ENCODE measurements around the gene NTM.

Gene NTM

DNA sequence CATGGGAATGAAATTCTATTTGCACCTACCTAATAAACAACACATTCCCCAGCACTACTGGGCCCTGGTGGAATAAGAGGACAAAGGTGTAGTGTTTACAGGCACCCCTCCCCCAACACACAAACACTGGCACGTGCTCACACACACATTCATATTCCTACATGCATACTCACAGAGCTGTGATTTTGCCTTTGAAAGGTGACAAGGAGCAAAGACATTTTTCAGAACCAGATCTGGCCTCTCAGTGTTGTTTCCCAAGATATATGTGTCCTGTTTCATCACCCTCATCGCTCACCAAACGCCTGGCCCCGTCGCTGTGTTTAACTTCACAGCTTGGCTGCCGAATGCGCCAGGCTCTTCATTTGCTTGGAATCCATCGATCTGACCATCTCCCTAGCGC is 292.6 kb downstream of the NTM start:
- peaks cover 7% of the 10 kb centered on the region for H3K27me3 ChIP-seq (ENCODE audit: insufficient read depth, poor library complexity, severe bottlenecking)
- no peak overlapping the region for H3K27ac ChIP-seq (replicated peaks)
- no peak overlapping the region for H3K4me3 ChIP-seq (replicated peaks; ENCODE audit: insufficient read depth, low read length)
- no peak for DNase-seq (ENCODE audit: low read depth in 1 of 2, low spot score in 1 of 2)
- no peak for TF ChIP-seq SPI1 (IDR thresholded peaks at IDR 0.05; ENCODE audit: borderline replicate concordance, low read depth)
- TF ChIP-seq POLR2AphosphoS5 (IDR thresholded peaks at IDR 0.05; ENCODE audit: low read depth) = no peak
- no peak for TF ChIP-seq GABPA (IDR thresholded peaks at IDR 0.05; ENCODE audit: low read depth)
- TF ChIP-seq REST (IDR thresholded peaks at IDR 0.05; ENCODE audit: insufficient replicate concordance, low read depth) = no peak
- TF ChIP-seq, protein P1, sequence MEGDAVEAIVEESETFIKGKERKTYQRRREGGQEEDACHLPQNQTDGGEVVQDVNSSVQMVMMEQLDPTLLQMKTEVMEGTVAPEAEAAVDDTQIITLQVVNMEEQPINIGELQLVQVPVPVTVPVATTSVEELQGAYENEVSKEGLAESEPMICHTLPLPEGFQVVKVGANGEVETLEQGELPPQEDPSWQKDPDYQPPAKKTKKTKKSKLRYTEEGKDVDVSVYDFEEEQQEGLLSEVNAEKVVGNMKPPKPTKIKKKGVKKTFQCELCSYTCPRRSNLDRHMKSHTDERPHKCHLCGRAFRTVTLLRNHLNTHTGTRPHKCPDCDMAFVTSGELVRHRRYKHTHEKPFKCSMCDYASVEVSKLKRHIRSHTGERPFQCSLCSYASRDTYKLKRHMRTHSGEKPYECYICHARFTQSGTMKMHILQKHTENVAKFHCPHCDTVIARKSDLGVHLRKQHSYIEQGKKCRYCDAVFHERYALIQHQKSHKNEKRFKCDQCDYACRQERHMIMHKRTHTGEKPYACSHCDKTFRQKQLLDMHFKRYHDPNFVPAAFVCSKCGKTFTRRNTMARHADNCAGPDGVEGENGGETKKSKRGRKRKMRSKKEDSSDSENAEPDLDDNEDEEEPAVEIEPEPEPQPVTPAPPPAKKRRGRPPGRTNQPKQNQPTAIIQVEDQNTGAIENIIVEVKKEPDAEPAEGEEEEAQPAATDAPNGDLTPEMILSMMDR (IDR thresholded peaks at IDR 0.05; ENCODE audit: insufficient read depth, low read length) = no peak

- DNase-seq (ENCODE audit: low read depth in 1 of 2, low spot score in 1 of 2) = no peak
- Histone ChIP-seq H3K27ac (replicated peaks) (no peak overlapping the region), H3K4me3 (replicated peaks; ENCODE audit: insufficient read depth, low read length) (no peak overlapping the region), H3K27me3 (ENCODE audit: insufficient read depth, poor library complexity, severe bottlenecking) (peaks cover 7% of the 10 kb centered on the region)
- TF ChIP-seq GABPA (IDR thresholded peaks at IDR 0.05; ENCODE audit: low read depth) = no peak
- TF ChIP-seq, protein P1 (IDR thresholded peaks at IDR 0.05; ENCODE audit: insufficient read depth, low read length) = no peak
- no peak for TF ChIP-seq SPI1 (IDR thresholded peaks at IDR 0.05; ENCODE audit: borderline replicate concordance, low read depth)
- TF ChIP-seq POLR2AphosphoS5 (IDR thresholded peaks at IDR 0.05; ENCODE audit: low read depth) = no peak
- TF ChIP-seq REST (IDR thresholded peaks at IDR 0.05; ENCODE audit: insufficient replicate concordance, low read depth) = no peak
These were observed 293.2 kb downstream of the NTM start for GRCh38 chr11:131663405-131664200.

DNA sequence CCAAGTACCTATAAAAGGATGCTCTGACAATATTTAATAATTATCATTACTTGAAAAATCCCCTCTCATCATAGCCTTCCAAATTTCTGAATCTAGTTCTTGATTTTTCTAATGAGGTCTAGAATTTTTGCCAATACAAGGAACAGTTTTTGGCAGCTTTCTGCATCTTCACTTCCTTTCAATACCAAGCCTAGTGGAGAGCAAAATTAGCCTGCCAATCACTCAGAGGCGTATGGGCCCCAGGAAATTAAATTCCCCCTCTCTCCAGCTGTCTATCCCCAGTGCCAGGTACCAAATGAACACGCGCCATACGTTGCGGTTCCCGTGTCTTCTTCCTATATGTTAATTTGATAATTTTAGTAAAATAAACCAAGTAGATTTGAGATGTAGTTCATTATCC is 293.9 kb downstream of the NTM start:
- Histone ChIP-seq H3K4me3 (replicated peaks; ENCODE audit: insufficient read depth, low read length) (no peak overlapping the region), H3K27ac (replicated peaks) (no peak overlapping the region), H3K27me3 (ENCODE audit: insufficient read depth, poor library complexity, severe bottlenecking) (peaks cover 2% of the 10 kb centered on the region)
- no peak for TF ChIP-seq SPI1 (IDR thresholded peaks at IDR 0.05; ENCODE audit: borderline replicate concordance, low read depth)
- TF ChIP-seq REST (IDR thresholded peaks at IDR 0.05; ENCODE audit: insufficient replicate concordance, low read depth) = no peak
- no peak for TF ChIP-seq GABPA (IDR thresholded peaks at IDR 0.05; ENCODE audit: low read depth)
- TF ChIP-seq, protein P1 (IDR thresholded peaks at IDR 0.05; ENCODE audit: insufficient read depth, low read length) = no peak
- no peak for TF ChIP-seq POLR2AphosphoS5 (IDR thresholded peaks at IDR 0.05; ENCODE audit: low read depth)
- DNase-seq (ENCODE audit: low read depth in 1 of 2, low spot score in 1 of 2) = no peak
